ENCODE data around the gene ZNF710. TPM values are rescaled to one million over a fixed set of nuclear protein-coding genes. Genes with fewer than 3 reads are reported as not detected.

ZNF710 gene
- total RNA-seq, 4 donors from 2014 or later = 7.3 to 13.2 (median 11.4) TPM

DNA sequence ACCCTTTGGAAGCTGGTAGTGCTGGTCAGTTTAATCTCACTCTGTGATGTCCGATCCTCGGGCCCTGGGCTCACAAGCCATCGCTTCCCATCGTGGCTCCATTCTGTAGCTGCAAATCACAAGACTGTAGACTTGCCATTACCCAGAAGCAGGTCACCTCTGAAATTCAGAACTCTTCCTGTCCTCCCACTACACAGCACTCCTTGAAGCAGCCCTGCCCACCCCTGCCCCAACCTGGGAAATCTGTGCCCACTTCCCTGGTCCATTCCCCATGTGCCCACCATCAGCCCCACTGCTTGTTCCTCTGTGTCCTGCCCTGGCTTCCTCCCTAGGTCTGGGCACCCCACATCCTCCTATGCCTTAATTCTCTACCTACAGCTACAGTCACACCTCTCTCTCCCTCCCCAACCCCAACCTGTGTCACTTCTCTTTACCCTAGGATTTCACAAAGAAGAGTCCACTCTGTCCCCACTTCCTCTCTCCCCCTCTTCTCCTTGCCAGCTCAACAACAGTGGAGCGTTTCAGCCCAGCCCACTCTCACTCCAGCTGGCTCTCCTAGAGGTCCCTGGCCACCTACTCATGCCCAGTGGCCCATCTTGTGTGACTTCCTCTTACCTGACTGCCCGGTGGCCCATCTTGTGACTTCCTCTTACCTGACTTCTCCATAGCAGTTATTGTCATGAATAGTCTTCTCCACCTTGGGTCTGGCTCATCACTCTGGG is 8.3 kb downstream of the ZNF710 start:
- WGBS, 2 donors (ENCODE audit: low coverage in 1 of 2) = 90 to 92% methylated on average over 1 to 6 of the region's 6 CpGs
- no peak for ATAC-seq
- H3K4me3 ChIP-seq = no peak overlapping the region

DNA sequence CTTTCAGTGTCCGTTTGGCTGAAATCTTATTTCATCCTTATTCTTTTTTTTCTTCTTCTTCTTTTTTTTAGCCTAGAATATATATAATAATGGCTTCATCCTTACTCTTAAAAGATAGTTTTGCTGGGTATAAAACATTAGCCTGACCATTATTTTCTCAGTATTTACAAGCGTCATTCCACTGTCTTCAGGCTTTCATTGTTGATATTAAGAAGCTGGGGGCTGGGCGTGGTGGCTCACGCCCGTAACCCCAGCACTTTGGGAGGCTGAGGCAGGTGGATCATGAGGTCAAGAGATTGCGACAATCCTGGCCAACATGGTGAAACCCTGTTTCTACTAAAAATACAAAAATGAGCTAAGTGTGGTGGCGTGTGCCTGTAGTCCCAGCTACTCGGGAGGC is 10.6 kb downstream of the ZNF710 start:
- Histone ChIP-seq H3K36me3 (peaks cover 0 to 9% of the 10 kb centered on the region in 2 donors), H3K4me1 (peaks cover 0 to 13% (median 0%) of the 10 kb centered on the region in 3 donors), H3K4me3 (no peak overlapping the region), H3K9me3 (peaks cover 0 to 15% (median 0%) of the 10 kb centered on the region in 3 donors), H3K27me3 (no peaks in the 10 kb centered on the region), H3K27ac (no peak overlapping the region)
- ATAC-seq = no peak
- 83 to 94% methylated on average over 3 to 8 of the region's 8 CpGs for WGBS, 2 donors (ENCODE audit: low coverage in 1 of 2)
- no peak for TF ChIP-seq POLR2AphosphoS5 (IDR thresholded peaks at IDR 0.05)
- no peak for TF ChIP-seq EP300 (IDR thresholded peaks at IDR 0.05)
- no peak for TF ChIP-seq POLR2A (IDR thresholded peaks at IDR 0.05)
- TF ChIP-seq, protein P1, sequence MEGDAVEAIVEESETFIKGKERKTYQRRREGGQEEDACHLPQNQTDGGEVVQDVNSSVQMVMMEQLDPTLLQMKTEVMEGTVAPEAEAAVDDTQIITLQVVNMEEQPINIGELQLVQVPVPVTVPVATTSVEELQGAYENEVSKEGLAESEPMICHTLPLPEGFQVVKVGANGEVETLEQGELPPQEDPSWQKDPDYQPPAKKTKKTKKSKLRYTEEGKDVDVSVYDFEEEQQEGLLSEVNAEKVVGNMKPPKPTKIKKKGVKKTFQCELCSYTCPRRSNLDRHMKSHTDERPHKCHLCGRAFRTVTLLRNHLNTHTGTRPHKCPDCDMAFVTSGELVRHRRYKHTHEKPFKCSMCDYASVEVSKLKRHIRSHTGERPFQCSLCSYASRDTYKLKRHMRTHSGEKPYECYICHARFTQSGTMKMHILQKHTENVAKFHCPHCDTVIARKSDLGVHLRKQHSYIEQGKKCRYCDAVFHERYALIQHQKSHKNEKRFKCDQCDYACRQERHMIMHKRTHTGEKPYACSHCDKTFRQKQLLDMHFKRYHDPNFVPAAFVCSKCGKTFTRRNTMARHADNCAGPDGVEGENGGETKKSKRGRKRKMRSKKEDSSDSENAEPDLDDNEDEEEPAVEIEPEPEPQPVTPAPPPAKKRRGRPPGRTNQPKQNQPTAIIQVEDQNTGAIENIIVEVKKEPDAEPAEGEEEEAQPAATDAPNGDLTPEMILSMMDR (IDR thresholded peaks at IDR 0.05) = no peak

More for the DNA sequence above, 8.3 kb downstream of the ZNF710 start:
- no peaks in the 10 kb centered on the region for H3K27me3 ChIP-seq
- H3K27ac ChIP-seq = no peak overlapping the region
- peaks cover 0 to 35% (median 9%) of the 10 kb centered on the region in 3 donors for H3K4me1 ChIP-seq
- H3K36me3 ChIP-seq = peaks cover 0 to 9% of the 10 kb centered on the region in 2 donors
- TF ChIP-seq, protein P1 (IDR thresholded peaks at IDR 0.05) = no peak
- no peak for TF ChIP-seq POLR2AphosphoS5 (IDR thresholded peaks at IDR 0.05)
- no peak for TF ChIP-seq POLR2A (IDR thresholded peaks at IDR 0.05)
- no peak for TF ChIP-seq EP300 (IDR thresholded peaks at IDR 0.05)
- H3K9me3 ChIP-seq = peaks cover 0 to 15% (median 0%) of the 10 kb centered on the region in 3 donors

DNA sequence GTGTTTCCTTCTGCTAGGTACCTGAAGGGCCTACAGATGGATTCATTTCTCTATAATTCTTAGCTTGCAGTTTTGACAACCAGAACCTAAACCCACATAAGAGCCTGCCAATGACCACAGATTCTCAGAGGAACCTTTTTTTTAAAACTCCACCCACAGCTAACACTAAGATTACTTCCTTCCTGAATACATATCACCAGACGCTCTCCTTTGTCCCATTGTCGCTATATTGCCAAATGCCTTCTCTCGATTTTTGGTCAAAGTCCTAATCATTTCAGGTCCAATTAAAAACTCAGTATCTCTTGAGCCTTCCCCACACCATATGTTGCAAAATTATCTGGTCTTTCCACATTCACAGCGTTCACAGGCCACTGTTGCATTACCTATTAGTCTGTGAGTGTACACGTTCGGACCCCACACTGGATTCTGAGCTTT is 12.4 kb downstream of the ZNF710 start:
- no peak for ATAC-seq
- H3K4me3 ChIP-seq = no peak overlapping the region
- no peak overlapping the region for H3K27ac ChIP-seq
- no peaks in the 10 kb centered on the region for H3K27me3 ChIP-seq
- peaks cover 0 to 9% of the 10 kb centered on the region in 2 donors for H3K36me3 ChIP-seq
- no peaks in the 10 kb centered on the region for H3K4me1 ChIP-seq
- TF ChIP-seq, protein P1 (IDR thresholded peaks at IDR 0.05) = no peak
- TF ChIP-seq EP300 (IDR thresholded peaks at IDR 0.05) = no peak
- no peak for TF ChIP-seq POLR2A (IDR thresholded peaks at IDR 0.05)
- TF ChIP-seq POLR2AphosphoS5 (IDR thresholded peaks at IDR 0.05) = no peak
- WGBS, 2 donors (ENCODE audit: low coverage in 1 of 2) = 80% methylated on average over 6 of the region's 6 CpGs
- H3K9me3 ChIP-seq = peaks cover 0 to 15% (median 0%) of the 10 kb centered on the region in 3 donors

DNA sequence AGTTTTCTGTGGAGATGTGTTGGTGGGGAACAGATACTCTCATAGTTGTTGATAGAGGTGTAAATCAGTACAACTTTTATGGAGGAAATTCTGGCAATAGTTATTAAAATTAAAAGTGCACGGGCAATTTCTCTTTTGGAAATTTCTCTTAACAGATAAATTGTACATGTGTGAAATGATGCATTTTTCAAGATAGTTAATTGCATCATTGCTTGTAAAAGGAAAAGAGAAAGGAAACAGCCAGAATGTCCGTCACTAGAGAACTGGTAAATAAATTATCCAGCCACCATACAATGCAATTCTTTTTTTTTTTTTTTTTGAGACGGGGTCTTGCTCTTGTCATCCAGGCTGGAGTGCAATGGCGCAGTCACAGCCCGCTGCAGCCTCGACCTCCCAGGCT is 14.2 kb downstream of the ZNF710 start:
- Histone ChIP-seq H3K4me3 (no peak overlapping the region), H3K4me1 (peaks cover 0 to 12% (median 5%) of the 10 kb centered on the region in 3 donors), H3K27ac (no peak overlapping the region), H3K9me3 (peaks cover 0 to 15% (median 0%) of the 10 kb centered on the region in 3 donors), H3K27me3 (no peaks in the 10 kb centered on the region), H3K36me3 (no peaks in the 10 kb centered on the region)
- no peak for TF ChIP-seq EP300 (IDR thresholded peaks at IDR 0.05)
- no peak for TF ChIP-seq POLR2A (IDR thresholded peaks at IDR 0.05)
- TF ChIP-seq, protein P1 (IDR thresholded peaks at IDR 0.05) = no peak
- no peak for TF ChIP-seq POLR2AphosphoS5 (IDR thresholded peaks at IDR 0.05)
- ATAC-seq = no peak
- WGBS, 2 donors (ENCODE audit: low coverage in 1 of 2) = 82 to 86% methylated on average over 2 to 6 of the region's 6 CpGs

DNA sequence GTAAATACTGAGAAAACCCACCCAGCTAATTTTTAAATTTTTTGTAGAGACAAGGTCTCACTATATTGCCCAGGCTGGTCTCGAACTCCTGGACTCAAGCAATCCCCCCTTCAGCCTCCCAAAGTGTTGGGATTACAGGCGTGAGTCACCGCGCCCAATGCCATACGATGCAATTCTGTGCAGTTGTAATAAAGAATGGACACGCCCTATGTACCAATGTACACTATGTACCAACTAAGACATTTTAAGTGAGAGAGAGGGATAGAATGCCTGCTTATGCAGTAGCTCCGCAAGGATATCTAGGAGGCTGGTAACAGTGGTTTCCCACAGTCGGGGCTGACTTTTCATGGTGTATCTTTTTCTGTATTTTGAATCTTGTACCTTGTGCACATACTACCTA is 14.6 kb downstream of the ZNF710 start:
- Histone ChIP-seq H3K27ac (no peak overlapping the region), H3K4me1 (peaks cover 0 to 17% (median 5%) of the 10 kb centered on the region in 3 donors), H3K9me3 (peaks cover 0 to 15% (median 0%) of the 10 kb centered on the region in 3 donors), H3K27me3 (no peaks in the 10 kb centered on the region), H3K36me3 (no peaks in the 10 kb centered on the region), H3K4me3 (no peak overlapping the region)
- TF ChIP-seq EP300 (IDR thresholded peaks at IDR 0.05) = no peak
- TF ChIP-seq, protein P1 (IDR thresholded peaks at IDR 0.05) = no peak
- no peak for TF ChIP-seq POLR2AphosphoS5 (IDR thresholded peaks at IDR 0.05)
- WGBS, 2 donors (ENCODE audit: low coverage in 1 of 2) = 95 to 99% methylated on average over 7 to 8 of the region's 8 CpGs
- ATAC-seq = no peak
